Neuron (in vitro differentiated cells): Measurements from ENCODE around the gene LHX8.

Source experiments
- H2AFZ ChIP-seq: one replicate; pipeline ENCODE4 v1.6.1; 2013; ENCODE audit warnings: low read depth, mild to moderate bottlenecking, inconsistent platforms, low read length, moderate library complexity
- H3K27me3 ChIP-seq: one replicate; pipeline ENCODE4 v1.6.1; 2013; ENCODE audit warnings: low read length; ENCODE audit not compliant: insufficient read depth
- H3K36me3 ChIP-seq: one replicate; pipeline ENCODE4 v1.6.1; 2013; ENCODE audit warnings: low read length; ENCODE audit not compliant: insufficient read depth
- H3K4me1 ChIP-seq: one replicate; pipeline ENCODE4 v1.6.1; 2013; ENCODE audit warnings: low read length; ENCODE audit not compliant: insufficient read depth
- H3K4me3 ChIP-seq: 2 replicates; pipeline ENCODE4 v1.5.1; 2013; ENCODE audit warnings: mild to moderate bottlenecking, low read length, moderate library complexity
- H3K9me3 ChIP-seq: one replicate; pipeline ENCODE4 v1.6.1; 2013; ENCODE audit warnings: low read length

LHX8 gene

GRCh38 chr1:75127916-75128717, 6.1 kb upstream of the LHX8 start:
- no peaks in the 10 kb centered on the region for H3K36me3 ChIP-seq
- peaks cover 71% of the 10 kb centered on the region for H3K27me3 ChIP-seq
- H3K9me3 ChIP-seq, result peaks cover 4% of the 10 kb centered on the region
- no peak overlapping the region for H2AFZ ChIP-seq
- H3K4me3 ChIP-seq, result no peak overlapping the region
- no peaks in the 10 kb centered on the region for H3K4me1 ChIP-seq

DNA sequence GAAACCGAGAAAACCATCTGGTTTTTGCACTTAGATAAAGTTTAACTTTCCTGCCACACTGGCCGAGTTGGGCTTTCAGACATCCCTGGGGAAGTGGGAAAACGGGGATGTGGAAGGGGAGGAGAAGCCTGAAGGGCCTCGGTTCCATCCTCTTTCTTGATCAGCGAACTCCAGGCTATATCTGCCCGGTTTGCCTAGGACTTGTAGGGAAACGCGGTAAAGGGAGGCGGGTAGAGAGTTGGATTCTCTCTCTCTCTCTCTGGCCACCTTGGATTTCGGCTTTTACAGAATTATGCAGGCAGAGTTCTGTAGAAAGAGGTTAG, 4.6 kb upstream of the LHX8 start:
- Histone ChIP-seq H3K4me3 (no peak overlapping the region), H2AFZ (no peak overlapping the region)

GRCh38 chr1:75129983-75130789, 4.0 kb upstream of the LHX8 start:
- H3K4me3 ChIP-seq, result no peak overlapping the region
- no peak overlapping the region for H2AFZ ChIP-seq
- no peaks in the 10 kb centered on the region for H3K36me3 ChIP-seq
- H3K27me3 ChIP-seq, result peaks cover 87% of the 10 kb centered on the region
- peaks cover 4% of the 10 kb centered on the region for H3K9me3 ChIP-seq
- peaks cover 8% of the 10 kb centered on the region for H3K4me1 ChIP-seq

More for the DNA sequence above, 4.6 kb upstream of the LHX8 start:
- H3K4me1 ChIP-seq, result peaks cover 4% of the 10 kb centered on the region
- no peaks in the 10 kb centered on the region for H3K36me3 ChIP-seq
- peaks cover 4% of the 10 kb centered on the region for H3K9me3 ChIP-seq
- H3K27me3 ChIP-seq, result peaks cover 84% of the 10 kb centered on the region

GRCh38 chr1:75130865-75131564, 3.2 kb upstream of the LHX8 start:
- H3K36me3 ChIP-seq, result no peaks in the 10 kb centered on the region
- H3K4me3 ChIP-seq, result no peak overlapping the region
- H3K9me3 ChIP-seq, result peaks cover 4% of the 10 kb centered on the region
- H3K4me1 ChIP-seq, result peaks cover 16% of the 10 kb centered on the region
- H3K27me3 ChIP-seq, result peaks cover 94% of the 10 kb centered on the region
- H2AFZ ChIP-seq, result no peak overlapping the region

DNA sequence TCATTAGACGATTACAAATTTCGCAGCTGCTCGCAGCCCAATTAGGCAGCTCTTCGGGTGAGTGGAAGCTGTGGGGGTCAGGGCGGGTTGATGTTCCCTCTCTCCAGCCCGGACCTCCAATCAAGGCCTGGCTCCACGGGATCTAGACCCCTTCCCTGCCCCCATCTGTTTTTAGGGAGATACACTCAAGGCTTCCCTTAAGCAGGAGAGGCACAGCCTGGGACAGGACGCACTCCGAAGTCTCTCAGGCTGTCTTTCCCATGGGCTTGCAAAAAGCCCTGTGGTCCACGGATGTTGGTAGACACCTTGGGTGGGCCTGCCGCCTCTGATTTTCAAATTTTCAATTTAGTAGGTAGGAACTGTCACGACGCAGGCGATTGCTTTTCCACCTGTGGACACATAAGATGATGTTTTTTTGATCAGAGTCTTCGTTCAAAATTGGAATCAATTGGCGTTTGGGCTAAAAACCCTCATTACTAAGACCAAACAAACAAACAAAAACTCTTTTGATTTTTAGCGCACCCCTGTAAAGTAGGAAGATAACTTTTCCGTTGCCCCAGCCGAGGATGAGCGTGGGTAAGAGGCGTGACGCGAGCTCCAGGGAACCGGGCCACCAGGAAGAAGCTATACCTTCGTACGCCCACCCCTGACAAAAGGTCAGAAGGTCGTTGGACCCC, 2.5 kb upstream of the LHX8 start:
- peaks cover 23% of the 10 kb centered on the region for H3K4me1 ChIP-seq
- H3K27me3 ChIP-seq, result peaks cover 96% of the 10 kb centered on the region
- no peak overlapping the region for H3K4me3 ChIP-seq
- H2AFZ ChIP-seq, result no peak overlapping the region
- H3K36me3 ChIP-seq, result no peaks in the 10 kb centered on the region
- H3K9me3 ChIP-seq, result peaks cover 4% of the 10 kb centered on the region

GRCh38 chr1:75132242-75132811, 1.9 kb upstream of the LHX8 start:
- no peaks in the 10 kb centered on the region for H3K36me3 ChIP-seq
- H2AFZ ChIP-seq, result no peak overlapping the region
- peaks cover 98% of the 10 kb centered on the region for H3K27me3 ChIP-seq
- H3K4me3 ChIP-seq, result no peak overlapping the region
- peaks cover 4% of the 10 kb centered on the region for H3K9me3 ChIP-seq
- peaks cover 28% of the 10 kb centered on the region for H3K4me1 ChIP-seq

DNA sequence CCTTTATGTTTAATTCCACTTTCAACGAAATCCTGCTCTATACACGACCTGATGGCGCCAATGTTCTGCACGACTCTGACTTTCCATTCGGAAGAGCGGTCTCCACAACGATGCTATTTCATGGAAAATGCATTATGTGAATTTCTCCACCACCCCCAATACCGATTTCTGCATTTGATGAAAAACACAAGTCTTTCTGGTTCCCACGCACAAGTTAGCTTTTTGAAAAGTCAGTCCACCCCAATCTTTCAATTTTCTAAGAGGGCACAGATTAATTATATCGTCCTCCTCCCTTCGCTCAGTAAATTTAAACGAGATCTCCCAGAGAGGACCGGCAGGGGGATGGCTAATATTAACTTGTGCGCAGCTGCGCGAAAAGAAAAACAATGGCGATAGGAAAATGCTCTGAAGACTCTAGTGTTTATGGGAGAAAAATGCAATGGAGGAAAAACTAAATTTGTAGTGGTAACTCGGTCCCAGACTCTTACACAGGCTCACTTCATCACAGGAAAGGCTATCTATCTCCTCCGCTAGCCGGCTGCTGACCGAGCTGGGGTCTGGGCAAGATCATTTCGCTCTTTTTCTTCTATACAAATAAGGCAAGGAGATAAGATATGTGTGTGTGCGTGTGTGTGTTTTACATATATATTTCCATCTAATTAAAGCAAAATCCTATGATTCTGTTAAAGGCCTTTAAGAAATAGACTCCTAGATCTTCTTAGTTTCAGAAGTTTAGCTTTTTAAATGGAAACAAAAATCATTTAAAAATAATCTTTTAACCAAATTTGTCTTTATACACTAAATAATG, 1.2 kb upstream of the LHX8 start:
- peaks cover 28% of the 10 kb centered on the region for H3K4me1 ChIP-seq
- H3K27me3 ChIP-seq, result peaks cover 98% of the 10 kb centered on the region
- no peak overlapping the region for H2AFZ ChIP-seq
- H3K9me3 ChIP-seq, result peaks cover 2% of the 10 kb centered on the region
- H3K36me3 ChIP-seq, result no peaks in the 10 kb centered on the region
- no peak overlapping the region for H3K4me3 ChIP-seq

DNA sequence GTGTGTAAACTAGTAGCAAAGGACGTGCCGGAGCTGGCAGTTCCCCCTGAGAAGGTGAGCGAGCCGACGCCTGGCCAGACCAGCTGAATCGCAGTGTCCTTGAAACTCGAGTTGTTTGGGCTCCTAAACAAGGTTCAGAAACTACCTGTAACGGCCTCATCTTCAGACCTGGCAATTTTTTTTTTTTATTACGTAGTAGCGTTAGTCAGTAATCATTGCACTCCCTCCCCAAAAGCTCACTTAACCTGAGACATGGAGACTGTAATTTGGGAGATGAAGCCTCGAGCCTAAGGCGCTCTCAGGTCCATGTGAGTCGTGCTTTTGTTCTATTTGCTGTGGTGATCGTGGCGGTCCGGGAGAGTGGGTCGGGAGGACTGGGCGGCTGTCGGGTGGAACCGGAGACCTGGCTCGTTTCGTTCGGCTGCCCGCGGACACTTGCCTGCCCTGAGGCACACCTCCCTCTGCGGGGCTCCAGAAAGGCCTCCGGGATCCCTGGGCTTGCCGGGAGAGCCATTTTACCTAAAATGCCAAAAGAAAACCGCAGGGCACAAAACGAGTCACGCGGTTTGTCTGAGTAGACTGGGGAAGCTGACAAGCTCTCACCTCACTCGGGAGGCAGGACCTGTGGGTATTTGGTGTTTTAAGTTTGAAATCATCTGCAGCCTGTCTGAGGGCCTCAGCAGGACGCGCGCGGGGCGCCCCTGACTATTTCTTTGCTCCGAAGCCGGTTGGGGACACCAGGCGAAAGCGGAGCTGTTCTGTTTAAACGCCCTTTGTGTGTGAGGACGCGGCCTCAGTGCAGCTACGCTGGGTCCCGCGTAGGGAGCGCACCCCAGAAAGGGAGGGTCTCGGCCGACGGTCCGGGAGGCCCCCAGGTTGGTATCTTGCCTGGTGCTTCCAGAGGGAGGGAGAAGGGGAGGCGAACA, 722 bp downstream of the LHX8 start:
- Histone ChIP-seq H3K4me1 (peaks cover 28% of the 10 kb centered on the region), H2AFZ (no peak overlapping the region), H3K36me3 (no peaks in the 10 kb centered on the region), H3K9me3 (no peaks in the 10 kb centered on the region), H3K27me3 (peaks cover 97% of the 10 kb centered on the region), H3K4me3 (no peak overlapping the region)

GRCh38 chr1:75135573-75136194, 1.5 kb downstream of the LHX8 start:
- Histone ChIP-seq H3K9me3 (no peaks in the 10 kb centered on the region), H3K27me3 (peaks cover 97% of the 10 kb centered on the region), H2AFZ (peak overlapping the region; percentile 92), H3K4me1 (peaks cover 28% of the 10 kb centered on the region), H3K4me3 (no peak overlapping the region), H3K36me3 (no peaks in the 10 kb centered on the region)

DNA sequence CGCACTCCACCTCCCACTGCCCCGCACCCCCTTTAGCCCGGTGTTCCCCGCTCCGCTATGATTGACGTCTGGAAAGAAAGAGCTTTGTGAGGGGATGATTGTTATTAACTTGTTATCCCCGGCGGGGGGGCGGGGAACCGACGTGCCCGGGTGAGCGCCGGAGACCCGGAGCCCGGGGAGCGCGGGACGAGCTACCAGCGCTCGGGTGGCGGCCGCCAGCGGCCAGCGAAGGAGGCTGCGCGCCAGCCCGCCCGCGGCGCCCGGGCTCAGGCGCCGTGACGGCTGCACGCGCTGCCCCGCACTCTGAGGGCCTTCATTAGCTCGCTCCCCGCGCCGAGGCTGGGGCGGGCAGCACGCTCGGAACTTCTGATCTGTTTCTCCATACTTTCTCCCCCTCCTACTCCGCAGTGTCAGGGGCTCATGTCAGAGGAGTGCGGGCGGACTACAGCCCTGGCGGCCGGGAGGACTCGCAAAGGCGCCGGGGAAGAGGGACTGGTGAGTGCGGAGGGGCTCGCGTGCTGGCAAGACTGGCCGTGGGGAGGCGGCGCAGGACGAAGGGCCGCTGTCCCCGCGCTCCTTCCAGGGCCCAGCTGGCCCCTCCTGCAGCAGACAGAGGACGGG, 2.1 kb downstream of the LHX8 start:
- peak overlapping the region; percentile 31 for H3K4me3 ChIP-seq
- H3K27me3 ChIP-seq, result peaks cover 96% of the 10 kb centered on the region
- peaks cover 28% of the 10 kb centered on the region for H3K4me1 ChIP-seq
- H3K36me3 ChIP-seq, result no peaks in the 10 kb centered on the region
- peak overlapping the region; percentile 92 for H2AFZ ChIP-seq
- H3K9me3 ChIP-seq, result no peaks in the 10 kb centered on the region
